Left lung (tissue), 10 donors: Measurements from ENCODE around the gene TEAD1. TPM values are rescaled to one million over a fixed set of nuclear protein-coding genes. Genes with fewer than 3 reads are reported as not detected.

Experiments used
- ATAC-seq: fragments of 200-7000 bp; cut with Tn5 transposase; one replicate; pipeline ENCODE4 v1.9.1; 2020; ENCODE audit warnings: moderate library complexity
- DNase-seq, 4 donors: peaks; one replicate each; pipeline ENCODE4 v3.0.0-alpha.2; 2013 to 2020
- H3K27ac ChIP-seq, 2 donors: fragments of 200-600 bp; sonication (generic) in 1 of 2; one replicate each; pipeline versions ENCODE4 v1.5.0 to v1.8.0; 2020 to 2021
- H3K27me3 ChIP-seq, 2 donors: fragments of 200-600 bp; sonication (generic) in 1 of 2; one replicate each; pipeline versions ENCODE4 v1.5.0 to v1.8.0; 2020 to 2021
- H3K36me3 ChIP-seq, 2 donors: fragments of 200-600 bp; sonication (generic) in 1 of 2; one replicate each; pipeline versions ENCODE4 v1.5.0 to v1.8.0; 2020 to 2021
- H3K4me1 ChIP-seq, 2 donors: fragments of 200-600 bp; one replicate each; pipeline ENCODE4 v1.8.0; 2021
- H3K4me3 ChIP-seq, 2 donors: fragments of 200-600 bp; sonication (generic) in 1 of 2; one replicate each; pipeline versions ENCODE4 v1.5.0 to v1.8.0; 2020 to 2021; ENCODE audit warnings: mild to moderate bottlenecking in 1 of 2
- H3K9me3 ChIP-seq, 2 donors: fragments of 200-600 bp; sonication (generic) in 1 of 2; one replicate each; pipeline versions ENCODE4 v1.5.0 to v1.8.0; 2020 to 2021
- CTCF ChIP-seq, 2 donors: fragments of 200-600 bp; sonication (generic) in 1 of 2; IDR thresholded peaks; one replicate each; pipeline versions ENCODE4 v1.5.0 to v1.8.0; 2021; ENCODE audit warnings: antibody characterized with exemption in 2 of 2
- intact Hi-C, 2 donors: fragments of 100-400 bp; cut with DNase I; formaldehyde crosslinking; loops; one replicate each; pipeline versions ENCODE4 v1.11.2 to v1.14.2; 2022
- polyA plus RNA-seq, 6 donors: library from polyadenylated mRNA; unstranded; fragments of 120-200 nt; gene quantifications; one replicate each; pipeline ENCODE4 v1.2.1, GENCODE V29; 2013; ENCODE audit not compliant: insufficient read length in 6 of 6
- total RNA-seq, 2 donors: library from RNA; stranded (reverse); fragmentation: NEBNext Ultra II Directional; extraction: Animal tissue kit (Norgen Biotek cat#: 25700); gene quantifications; one replicate each; pipeline ENCODE4 v1.2.1, GENCODE V29; 2021
- donor health status: DM: no; HTN: yes; CAD: no.
- donor health status: DM: no; HTN: no; CAD: no.

Gene TEAD1
- total and polyA plus RNA-seq, 8 donors = 58.1 to 106 (median 86.9) TPM

GRCh38 chr11:12669930-12670329, 4.3 kb upstream of the TEAD1 start:
- intact Hi-C loops = no loop called here
- no peaks in the 10 kb centered on the region for H3K9me3 ChIP-seq
- no peaks in the 10 kb centered on the region for H3K36me3 ChIP-seq
- no peak overlapping the region for H3K4me3 ChIP-seq
- DNase-seq (no peak), ATAC-seq (no peak)
- H3K27ac ChIP-seq = no peak overlapping the region
- no peak for TF ChIP-seq CTCF (IDR thresholded peaks at IDR 0.05)
- H3K27me3 ChIP-seq = peaks cover 0 to 33% of the 10 kb centered on the region in 2 donors
- peaks cover 0 to 5% of the 10 kb centered on the region in 2 donors for H3K4me1 ChIP-seq

- no peaks in the 10 kb centered on the region for H3K36me3 ChIP-seq
- no peak for DNase-seq
- H3K4me3 ChIP-seq = no peak overlapping the region
- TF ChIP-seq CTCF (IDR thresholded peaks at IDR 0.05) = no peak
- no peak for ATAC-seq
- H3K27ac ChIP-seq = no peak overlapping the region
- intact Hi-C loops = no loop called here
- peaks cover 5 to 7% of the 10 kb centered on the region in 2 donors for H3K4me1 ChIP-seq
- H3K27me3 ChIP-seq = peaks cover 0 to 47% of the 10 kb centered on the region in 2 donors
- H3K9me3 ChIP-seq = no peaks in the 10 kb centered on the region
Measured at GRCh38 chr11:12671370-12671769, 2.9 kb upstream of the TEAD1 start.

DNA sequence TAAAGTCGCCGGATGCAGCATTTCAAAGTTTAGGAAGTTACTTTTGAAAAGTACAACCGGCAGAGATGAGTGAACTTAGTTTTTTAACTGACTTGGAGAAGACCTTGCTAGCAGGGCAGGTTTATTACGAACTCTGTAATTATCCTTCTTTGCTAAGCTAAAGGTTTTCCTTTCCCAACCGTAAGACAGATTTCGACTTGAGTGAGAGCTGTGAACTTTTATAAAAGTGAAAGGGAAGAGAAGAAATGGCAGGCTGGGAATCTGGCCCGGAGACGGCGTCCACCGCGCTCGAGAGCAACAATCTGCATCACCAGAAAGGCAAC, 659 bp upstream of the TEAD1 start:
- Histone ChIP-seq H3K27ac (peak overlapping the region; percentile 88 to 96), H3K36me3 (no peaks in the 10 kb centered on the region), H3K4me1 (peaks cover 5 to 18% of the 10 kb centered on the region in 2 donors), H3K4me3 (peak overlapping the region; percentile 45 to 56), H3K9me3 (no peaks in the 10 kb centered on the region), H3K27me3 (peaks cover 0 to 68% of the 10 kb centered on the region in 2 donors)
- intact Hi-C loops = no loop called here
- no peak for DNase-seq
- ATAC-seq = no peak
- no peak for TF ChIP-seq CTCF (IDR thresholded peaks at IDR 0.05)

GRCh38 chr11:12674571-12674935, 332 bp downstream of the TEAD1 start:
- H3K4me3 ChIP-seq = peak overlapping the region; percentile 56 to 59
- no peak for TF ChIP-seq CTCF (IDR thresholded peaks at IDR 0.05)
- H3K4me1 ChIP-seq = peaks cover 8 to 23% of the 10 kb centered on the region in 2 donors
- DNase-seq = no peak
- intact Hi-C loops = no loop called here
- no peaks in the 10 kb centered on the region for H3K9me3 ChIP-seq
- peaks cover 0 to 77% of the 10 kb centered on the region in 2 donors for H3K27me3 ChIP-seq
- H3K36me3 ChIP-seq = no peaks in the 10 kb centered on the region
- peak; percentile 15 for ATAC-seq
- peak overlapping the region; percentile 88 to 96 for H3K27ac ChIP-seq

GRCh38 chr11:12674936-12675696, 895 bp downstream of the TEAD1 start:
- TF ChIP-seq CTCF (IDR thresholded peaks at IDR 0.05) = no peak
- H3K27me3 ChIP-seq = peaks cover 0 to 83% of the 10 kb centered on the region in 2 donors
- peak overlapping the region; percentile 88 to 96 for H3K27ac ChIP-seq
- ATAC-seq = no peak
- no peaks in the 10 kb centered on the region for H3K36me3 ChIP-seq
- peak overlapping the region; percentile 56 to 59 for H3K4me3 ChIP-seq
- H3K9me3 ChIP-seq = no peaks in the 10 kb centered on the region
- peaks cover 8 to 26% of the 10 kb centered on the region in 2 donors for H3K4me1 ChIP-seq
- intact Hi-C loops = no loop called here
- DNase-seq = peak in 3 of 4 donors; percentile 46 to 76 (median 58)
